Activated CD4-positive, alpha-beta T cell treated with anti-CD3 and anti-CD28 coated beads, Interleukin-2, Interleukin-4, amounts not matched to agents 100 ng/mL and 50 ng/mL, durations not matched to agents 16 hours and 8 hours (primary cell): ENCODE measurements around the gene ACSS1.

ENCODE experiments used
- DNase-seq: peaks from one replicate; pipeline ENCODE4 v3.0.0-alpha.2; 2020; ENCODE audit warnings: low spot score

ACSS1 gene

DNA sequence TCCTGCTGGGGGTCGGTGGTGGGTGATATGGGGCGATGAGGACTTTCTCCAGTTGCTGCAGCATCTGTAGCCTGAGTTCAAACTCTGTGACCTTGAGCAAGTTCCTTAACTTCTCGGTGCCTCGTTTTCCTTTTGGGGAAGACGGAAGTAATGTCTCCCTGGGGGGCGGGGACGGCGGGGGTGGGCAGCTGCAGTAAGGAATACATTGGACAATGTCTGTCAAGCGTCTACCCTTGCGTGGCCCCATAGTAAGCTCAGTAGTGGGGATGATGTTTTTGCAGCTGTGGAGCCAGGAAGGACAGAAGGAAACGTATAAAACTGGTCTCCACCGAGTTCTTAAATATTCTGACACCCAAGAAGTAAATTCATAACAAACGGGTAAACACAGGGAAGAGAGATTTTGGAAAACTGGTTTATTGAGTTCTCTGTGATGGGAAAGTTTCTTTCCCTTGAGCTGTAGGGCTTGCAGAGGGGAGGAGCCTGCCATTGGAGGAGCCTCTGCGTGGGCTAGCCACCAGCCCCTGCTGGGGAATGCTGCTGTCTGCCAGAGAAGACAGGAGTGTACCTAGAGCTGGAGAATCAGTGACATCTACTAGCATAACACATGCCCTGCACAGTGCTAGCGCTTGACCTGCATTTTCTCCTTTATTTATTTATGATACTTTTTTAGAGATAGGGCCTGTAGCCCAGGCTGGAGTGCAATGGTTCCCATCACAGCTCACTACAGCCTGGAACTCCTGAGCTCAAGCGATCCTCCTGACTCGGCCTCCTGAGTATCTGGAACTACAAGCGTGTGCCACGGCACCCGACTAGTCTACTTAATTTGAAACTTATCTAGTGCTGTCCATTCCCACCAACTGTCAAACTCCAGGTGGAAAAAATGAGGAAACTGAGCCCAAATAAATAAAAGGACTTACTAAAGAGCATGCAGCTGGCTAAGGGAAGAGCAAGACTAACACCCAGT lies 1.2 kb upstream of the ACSS1 start:
- no peak for DNase-seq

DNA sequence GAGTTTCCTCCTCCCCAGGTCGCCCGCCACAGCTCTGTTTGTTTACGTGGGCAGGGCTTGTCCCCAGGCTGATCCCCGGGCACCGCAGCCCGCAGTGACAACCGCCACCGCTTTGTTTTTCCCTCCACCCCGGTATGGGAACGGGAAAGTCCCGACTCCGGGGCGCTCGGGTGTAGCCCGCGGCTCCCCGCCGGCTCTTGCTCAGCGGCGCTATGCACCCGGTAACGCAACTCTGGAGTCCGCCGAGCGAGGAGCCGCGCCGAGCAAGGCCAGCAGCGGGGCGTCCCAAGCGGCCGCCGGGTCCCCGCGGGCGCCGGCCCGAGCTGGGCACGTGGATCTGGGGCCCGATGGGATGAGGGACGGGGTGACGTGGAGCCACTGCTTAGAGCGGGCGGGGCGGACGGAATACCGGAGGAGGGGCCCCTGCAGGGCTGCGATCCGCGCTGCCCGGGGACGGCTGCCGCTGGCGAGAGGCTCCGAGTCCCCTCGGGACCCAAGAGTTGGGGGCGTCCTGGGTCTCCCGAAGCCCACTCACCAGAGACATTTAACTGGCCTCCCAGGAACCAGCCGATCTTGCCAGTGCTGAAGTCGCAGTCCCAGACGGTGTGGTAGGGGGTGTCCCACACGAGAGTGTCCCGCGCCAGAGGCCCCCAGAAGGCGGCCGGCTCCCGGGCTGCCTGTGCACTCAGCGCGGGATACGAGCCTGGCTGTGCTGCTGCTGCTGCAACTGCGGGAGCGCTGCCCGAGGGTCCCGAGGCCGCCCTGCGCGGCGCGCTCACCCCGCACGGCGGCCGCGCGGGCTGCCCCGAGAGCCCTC lies 497 bp downstream of the ACSS1 start:
- peak; percentile 65 for DNase-seq

DNA sequence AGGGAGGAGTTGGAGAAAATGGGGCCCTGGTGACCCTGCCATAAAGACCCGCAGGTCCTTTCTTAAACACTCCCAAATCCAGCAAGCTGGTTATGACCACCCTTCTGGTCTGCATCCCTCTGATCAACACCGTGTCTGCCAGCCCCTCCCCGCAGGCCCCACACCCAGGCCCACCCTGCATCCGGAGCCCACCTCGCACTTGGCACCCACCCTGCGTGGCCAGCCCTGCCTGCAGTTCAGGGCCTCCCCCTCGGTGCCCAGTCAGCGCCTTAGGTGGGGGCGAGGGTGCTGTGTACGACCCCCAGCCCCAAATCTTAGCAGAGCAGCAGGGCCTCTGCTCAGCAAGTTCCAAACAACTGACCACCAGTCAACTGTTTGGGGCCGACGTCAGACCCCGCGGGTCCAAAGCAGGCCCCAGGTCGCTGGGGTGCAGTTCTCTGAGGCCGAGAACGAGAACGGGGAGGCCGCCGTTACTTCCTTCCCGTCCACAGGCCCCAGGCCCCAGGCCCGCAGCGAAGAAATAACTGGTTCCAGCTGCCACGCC lies 1.2 kb downstream of the ACSS1 start:
- DNase-seq, result no peak

DNA sequence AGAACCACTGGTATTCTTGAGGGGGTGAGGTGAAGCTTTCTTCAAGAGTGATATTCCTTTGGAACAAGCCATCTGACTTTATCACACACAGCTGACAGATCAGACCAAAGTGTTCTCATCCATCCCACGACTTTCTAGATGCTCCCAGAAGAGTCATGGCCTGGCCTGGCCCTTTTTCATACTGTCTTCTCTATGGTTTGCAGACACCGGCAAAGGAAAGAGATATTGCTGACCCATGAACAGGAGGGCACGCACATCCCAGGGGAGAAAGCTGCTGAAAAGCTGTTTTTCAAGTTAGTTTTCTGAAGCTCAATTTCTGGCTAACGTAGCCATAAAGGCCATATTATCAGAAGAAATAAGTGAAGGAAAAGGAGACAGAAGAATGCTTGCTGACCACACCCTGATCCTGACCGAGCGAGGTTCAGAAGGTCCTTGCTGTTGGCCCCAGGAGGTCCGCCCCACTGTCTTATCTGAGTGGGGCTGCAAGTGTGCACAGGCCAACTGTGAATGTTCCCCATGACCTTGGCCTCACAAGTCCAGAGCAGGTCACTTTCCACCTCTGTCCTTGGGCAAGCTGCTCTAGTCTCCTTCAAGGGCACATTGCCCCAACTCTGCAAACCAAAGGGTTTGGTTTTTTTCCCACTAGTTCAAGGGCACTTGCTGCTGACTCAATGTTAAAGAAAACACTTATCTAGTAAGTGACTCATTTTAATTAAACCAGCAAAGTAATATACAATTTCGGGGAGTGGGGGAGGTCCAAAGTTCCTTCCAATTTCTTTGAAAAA lies 2.0 kb downstream of the ACSS1 start:
- peak; percentile 7 for DNase-seq

DNA sequence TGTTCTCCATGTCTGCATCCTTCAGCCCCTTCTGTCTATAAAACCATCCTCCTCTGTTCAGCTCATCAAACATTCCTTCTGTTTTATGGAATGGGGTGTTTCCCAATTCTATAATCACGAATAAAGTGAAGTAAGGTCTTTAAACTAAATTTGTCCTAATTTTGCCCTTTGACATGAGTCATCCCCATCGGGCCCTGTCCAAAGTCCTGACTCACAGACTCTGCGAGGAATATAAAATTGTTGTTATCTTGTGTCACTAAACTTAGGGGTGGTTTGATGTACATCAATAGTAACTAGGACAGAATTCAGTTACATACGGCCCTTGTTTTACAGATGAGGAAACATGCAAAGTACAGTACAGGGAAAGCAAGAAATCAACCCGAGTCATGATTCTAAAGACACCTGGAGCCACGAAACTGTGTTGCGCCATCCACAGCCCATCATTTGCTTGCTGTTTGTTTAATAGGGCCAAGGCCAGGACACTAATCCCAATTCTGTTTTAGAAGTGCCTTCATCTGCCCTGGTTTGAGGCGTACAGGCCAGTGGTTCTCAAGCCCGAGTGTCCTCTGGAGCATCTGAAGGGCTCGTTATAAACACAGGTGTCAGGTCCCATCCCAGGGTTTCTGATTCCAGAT lies 2.8 kb downstream of the ACSS1 start:
- DNase-seq, result no peak

DNA sequence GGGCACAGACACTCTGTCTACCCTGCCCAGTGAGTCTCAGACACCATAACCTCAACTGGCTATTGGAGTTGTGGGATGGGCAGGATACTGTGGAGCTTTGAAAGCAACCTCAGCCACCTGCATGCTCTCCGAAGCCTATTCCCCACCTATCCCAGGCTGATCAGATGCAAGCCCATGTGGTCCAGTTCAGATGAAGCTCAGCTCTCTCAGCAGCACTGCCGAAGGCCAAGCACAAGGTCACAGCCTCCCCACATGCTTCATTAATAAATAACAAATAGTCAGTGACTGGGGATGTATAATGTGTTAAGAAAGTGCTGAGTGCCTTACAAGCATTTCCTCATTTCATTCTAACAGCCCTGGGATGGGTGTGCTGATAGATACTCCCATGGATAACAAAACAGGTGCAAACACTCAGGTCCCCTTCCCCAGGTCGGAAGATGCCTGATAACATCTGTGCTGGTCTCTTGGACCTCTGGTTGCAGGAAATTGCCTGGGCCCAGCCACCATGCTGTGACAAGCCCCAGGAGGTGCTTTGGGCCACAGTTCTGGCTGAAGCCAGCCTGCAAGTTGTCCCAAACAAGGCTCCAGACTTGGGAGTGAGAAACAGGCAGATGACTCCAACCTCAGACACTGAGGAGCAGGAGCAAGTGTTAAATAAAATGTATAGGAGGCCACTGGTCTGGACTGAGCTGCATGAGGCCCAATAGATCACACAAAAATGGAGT lies 3.7 kb downstream of the ACSS1 start:
- no peak for DNase-seq

DNA sequence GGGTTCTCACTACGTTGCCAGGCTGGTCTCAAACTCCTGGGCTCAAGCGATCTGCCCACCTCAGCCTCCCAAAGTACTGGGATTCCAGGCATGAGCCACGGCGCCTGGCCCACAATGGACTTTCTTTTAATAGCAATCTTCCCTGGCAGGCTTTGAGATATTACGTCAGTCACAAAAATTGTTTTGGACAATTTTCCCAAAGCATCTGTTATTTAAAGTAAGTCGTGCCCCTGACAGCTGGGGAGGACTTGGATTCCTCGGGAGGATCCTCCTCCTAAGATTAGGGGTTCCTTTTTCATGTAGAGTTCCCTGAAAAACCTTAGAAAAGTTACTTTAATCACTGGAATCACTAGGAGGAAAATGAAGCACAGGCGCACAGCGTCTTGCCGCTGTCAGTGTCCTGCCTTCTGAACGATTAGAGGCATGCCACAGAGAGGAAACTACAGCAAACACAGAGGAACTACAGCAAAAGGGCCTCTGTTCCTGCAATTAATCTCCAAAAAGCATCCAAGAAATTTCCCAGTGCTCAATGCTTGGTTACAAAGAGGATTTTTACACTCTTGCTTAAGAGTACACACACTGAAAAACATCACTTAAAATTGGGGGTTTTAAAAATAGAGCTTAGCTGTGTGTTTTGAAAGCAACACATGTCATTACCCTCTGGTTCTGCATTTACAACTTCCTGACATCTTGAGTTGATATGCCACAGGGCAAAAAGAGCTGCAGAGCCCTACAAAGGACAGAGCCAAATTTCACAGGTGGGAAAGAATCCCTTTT lies 4.5 kb downstream of the ACSS1 start:
- no peak for DNase-seq

DNA sequence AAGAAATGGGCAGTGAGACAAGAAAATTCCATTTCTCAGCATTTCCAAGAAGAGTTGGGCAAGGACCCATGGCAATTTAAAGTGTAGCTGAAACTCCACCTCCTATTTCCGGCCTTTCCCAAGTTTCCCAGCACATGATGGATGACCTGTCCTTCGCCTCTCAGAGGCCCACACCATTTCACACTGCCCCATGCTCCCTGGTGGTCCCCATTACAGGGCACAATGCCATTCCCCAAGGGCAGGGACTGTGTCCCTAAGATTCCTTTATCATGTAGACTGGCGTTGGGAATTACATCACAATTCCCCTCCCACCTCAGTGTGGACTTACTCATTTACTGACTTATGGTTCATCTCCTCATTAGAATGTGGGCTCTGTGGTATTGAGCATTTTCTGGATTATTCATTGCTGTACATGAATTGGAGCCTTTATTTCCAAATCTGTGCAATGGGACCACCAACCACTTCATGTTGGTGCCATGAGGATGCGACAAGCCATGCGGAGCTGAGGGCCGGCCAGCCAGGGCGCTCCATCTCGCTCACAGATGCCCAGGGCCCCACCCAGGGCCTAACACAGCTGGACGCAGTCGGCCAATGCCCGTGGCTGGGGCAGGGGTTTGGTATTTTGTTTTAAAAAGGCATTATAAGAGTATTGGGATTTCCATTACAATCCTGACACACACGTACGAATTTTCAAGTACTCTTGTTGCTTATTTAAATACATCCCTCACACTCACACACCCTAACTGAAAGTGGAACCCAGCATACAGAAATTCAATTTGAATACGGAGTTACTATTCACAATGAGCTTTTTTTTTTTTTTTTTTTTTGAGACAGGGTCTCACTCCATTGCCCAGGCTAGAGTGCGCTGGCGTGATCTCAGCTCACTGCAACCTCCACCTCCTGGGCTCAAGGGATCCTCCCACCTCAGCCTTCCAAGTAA lies 5.4 kb downstream of the ACSS1 start:
- no peak for DNase-seq

DNA sequence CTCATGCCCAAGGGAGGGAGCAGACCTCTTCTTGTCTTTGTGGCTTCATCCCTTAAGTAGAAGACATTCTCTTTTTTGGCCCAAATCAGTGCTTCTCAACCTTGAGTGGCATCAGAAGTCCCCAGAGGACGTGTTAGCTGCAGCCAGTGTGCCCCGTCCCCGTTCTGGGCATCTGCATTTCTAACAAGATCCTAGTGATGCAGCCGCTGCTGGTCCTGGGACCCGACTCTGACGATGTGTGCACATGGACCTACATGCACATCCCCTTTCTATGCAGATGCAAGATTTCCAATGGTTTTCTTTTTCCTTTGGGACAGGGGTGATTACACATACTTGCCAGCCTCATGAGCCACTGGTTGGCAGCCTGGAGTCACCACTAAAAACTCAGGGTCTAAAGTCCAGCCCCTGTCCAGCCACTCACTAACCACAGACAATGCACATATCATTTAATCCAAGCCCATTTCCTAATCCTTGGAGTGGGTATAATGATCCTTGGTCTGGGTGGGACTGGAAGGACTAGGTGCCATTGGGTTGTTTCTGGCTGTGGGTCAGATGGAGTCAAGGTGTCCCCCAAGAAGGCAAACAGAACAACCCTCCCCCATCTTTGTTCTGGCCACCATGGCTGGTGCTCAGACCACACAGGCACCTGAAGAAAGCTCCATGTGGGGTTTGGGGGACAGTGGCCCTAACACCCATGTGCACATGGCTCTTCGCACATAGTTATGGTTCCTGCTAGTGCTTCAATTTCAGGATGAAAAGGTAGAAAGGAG lies 6.4 kb downstream of the ACSS1 start:
- DNase-seq, result no peak

DNA sequence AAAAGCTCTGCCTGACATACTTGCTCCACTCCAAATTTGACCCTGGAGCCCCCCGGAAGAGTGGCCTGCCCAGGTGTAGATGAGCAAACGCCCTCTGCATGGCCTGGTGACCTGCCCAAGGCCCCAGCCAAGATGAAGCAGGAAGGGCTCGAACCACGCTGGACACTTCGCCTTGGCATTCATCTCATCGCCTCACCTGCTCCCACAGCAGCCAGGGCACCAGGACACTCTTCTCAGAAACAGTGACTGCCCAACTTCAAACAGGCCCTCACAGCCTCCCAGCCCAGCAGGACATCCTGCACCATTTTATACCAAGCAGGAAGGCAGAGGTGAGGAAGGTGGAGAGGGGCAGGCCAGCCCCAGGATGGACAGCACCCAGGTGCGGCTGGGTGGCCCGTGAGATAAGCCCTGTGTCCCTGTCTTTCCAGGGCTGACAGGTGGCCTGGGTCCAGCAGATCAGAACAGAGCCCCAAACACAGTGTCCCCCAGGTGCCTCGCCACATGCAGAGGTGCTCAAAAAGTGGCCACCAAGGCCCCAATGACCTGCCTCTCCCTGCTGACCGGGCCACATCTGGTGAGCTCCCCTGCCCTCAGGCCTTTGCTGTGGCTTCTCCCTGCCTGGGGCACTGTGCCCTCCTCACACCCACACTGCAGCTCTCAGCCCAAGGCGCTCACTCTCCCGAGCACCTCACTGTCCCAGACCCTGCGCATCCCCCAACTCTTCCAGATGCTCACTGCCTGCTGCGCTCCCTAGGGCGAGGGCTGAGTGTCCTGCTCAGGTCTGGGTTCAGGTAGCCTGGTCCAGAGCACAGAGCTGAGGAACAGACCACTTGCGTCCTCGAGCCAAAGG lies 7.2 kb downstream of the ACSS1 start:
- DNase-seq, result no peak

DNA sequence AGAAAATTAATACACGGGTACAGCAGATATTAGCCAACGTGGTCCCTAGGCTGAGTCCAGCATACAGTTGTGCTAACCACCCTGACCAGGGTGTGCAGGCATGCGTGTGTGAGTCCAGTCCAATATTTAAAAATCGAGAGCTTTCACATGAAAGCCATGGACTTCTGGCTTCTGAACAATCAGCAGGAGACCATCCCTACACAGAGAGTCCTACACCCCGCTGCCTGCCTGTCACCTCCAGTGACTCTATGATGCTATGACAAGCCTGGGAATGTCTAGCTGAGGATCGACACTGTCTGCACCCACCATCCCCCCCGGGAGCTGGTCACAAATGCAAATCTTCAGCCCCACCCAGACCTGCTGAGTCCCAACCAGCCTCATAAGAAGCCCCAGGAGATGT lies 7.9 kb downstream of the ACSS1 start:
- no peak for DNase-seq

DNA sequence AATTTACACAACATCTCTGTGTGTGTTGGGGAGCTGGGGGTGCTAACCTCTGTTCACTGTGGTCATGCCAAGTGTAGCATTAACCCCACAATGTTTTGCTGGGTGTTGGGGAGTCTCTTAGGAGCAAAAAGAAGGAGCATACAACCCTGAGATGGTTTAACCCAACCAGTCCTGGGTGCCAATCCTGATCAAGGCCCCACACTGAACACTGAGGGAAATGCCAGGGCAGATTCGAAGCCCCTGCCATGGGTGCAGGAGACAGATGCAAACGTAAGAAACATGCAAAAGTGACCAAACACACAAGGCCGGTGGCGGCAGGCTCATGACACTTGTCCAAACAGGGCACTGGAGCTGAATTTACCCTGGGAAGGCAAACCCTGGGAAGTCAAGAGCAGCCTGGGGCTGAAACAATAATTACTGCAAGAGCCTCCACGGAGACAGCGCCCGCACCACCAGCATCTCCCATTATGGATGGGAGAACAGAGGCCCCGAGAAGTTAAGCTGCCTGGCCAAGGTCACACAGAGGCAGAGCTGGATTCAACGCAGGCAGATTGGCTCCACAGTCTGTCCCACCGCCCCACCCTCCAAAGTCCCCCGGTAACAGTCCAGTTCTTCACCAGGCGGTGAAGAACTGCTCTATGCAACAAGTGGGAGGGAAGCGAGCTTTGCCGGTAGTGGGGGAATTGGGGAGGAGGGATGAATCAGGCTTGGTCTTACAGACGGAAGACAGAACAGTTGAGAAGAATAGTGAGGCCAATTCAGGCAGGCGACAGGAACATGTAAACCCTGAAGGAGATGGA lies 8.5 kb downstream of the ACSS1 start:
- no peak for DNase-seq

DNA sequence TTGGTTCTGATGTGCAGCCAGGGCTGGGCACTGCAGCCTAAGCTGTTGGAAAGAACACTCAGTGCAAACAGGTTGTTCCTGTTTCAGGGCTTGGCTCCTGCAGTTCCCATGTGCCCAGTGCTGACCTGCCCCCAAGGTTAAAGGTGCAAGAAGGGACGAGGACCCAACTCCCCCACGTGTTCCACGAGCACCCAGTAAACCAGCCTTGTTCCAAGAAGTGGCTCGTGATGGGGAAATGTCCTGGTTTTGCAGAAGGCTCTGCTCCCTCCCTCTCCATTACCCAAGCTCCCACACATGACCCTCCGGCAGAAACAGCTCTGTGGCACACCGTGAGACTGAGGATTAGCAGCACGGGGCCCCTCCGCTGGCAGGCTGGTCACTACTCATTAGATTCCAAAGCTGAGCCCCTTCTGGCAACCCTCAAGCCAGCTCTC lies 9.4 kb downstream of the ACSS1 start:
- DNase-seq, result no peak

DNA sequence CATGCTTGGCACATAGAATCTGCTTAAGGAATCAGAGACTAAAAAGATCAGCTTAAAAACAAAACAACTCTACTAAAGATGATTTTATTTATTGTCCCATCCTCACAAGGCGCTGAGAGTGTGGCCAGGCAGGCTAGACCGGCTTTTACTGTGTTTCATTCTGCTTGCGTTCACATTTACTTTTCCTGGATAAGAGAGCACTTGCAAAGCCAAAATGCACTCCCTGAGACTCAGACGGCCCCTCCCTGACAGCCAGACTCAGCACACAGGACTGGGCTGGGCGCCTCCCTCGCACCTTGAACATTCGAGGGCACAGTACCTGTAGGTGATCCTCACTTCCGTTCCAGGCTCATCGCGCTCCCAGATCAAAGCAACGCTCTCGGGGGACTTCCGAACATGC lies 10.2 kb downstream of the ACSS1 start:
- no peak for DNase-seq

DNA sequence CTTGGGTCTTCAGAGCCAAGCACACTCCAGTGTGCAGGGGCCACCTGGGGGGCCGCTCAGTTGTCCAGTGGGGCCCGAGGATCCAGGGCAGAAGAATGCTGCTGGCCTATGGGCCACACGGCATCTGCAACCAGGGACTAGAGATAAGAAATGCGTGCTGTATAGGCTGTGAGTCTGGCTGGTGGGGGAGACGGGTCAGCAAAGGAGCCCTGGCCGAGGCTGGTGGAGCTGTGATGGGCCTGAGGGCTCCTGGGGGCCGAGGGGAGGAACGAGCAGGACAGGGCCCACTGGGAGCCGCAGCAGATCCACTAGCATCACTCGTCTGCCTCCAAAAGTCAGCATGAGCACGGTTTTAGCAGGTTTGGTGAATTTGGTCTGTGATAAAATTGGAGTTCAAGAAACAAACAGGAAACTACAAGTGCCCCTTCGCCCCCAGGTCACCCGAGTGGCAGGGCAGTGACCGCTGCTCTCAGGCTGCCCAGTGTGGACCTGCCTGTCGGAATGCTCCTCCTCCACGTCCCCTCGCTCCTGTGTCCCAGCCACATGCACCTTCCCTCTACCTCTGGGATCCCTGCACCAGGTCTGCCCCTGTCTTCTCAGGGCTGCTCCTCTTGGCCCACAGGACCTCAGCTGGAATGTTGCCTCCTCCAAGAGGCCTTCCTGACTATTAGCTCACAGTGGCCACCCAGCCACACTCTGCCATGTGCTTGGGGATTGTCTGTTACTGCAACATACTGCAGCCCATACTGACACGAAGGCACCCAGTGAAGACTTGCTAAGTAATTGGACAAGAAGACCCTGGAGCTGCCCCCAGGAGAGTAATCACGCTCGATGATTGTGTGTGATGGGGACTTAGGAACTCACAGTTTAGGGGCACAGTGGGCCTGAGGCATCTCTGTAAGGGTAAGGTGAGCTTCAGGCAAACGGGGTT lies 10.9 kb downstream of the ACSS1 start:
- DNase-seq, result no peak
